ENCODE measurements around the gene LPCAT1. TPM values are rescaled to one million over a fixed set of nuclear protein-coding genes. Genes with fewer than 3 reads are reported as not detected.

LPCAT1 gene
- total RNA-seq, 3 donors from 2014 or later (not counting 1 experiment from before 2014, with no cell fraction given) = 196 to 302 (median 252) TPM

- H3K27ac ChIP-seq (ENCODE audit: low read length) = no peak overlapping the region
- peaks cover 7% of the 10 kb centered on the region for H3K4me1 ChIP-seq (ENCODE audit: control insufficient read depth, insufficient read depth, low read length)
- H3K36me3 ChIP-seq (ENCODE audit: control insufficient read depth, insufficient read depth, low read length) = no peaks in the 10 kb centered on the region
- H3K27me3 Mint-ChIP-seq (ENCODE audit: low read depth in 2 of 2) = peaks cover 17 to 35% of the 10 kb centered on the region in 2 donors
- H3K9me3 Mint-ChIP-seq = peaks cover 3 to 4% of the 10 kb centered on the region in 2 donors
- DNase-seq (no peak), ATAC-seq (no peak)
- peaks cover 0 to 1% of the 10 kb centered on the region in 2 donors for H3K4me1 Mint-ChIP-seq
- no peaks in the 10 kb centered on the region for H3K36me3 Mint-ChIP-seq
- no peak overlapping the region for H3K4me3 Mint-ChIP-seq
- no peaks in the 10 kb centered on the region for H3K9me3 ChIP-seq (ENCODE audit: control insufficient read depth, insufficient read depth, low read length)
- no peak overlapping the region for H3K4me3 ChIP-seq (ENCODE audit: low read length)
- H3K27me3 ChIP-seq (ENCODE audit: control insufficient read depth, insufficient read depth, low read length) = peaks cover 18% of the 10 kb centered on the region
- 86% methylated on average over 15 of the region's 15 CpGs for WGBS (ENCODE audit: insufficient coverage)
- no peak overlapping the region for H3K27ac Mint-ChIP-seq
- no peak for TF ChIP-seq CTCF (IDR thresholded peaks at IDR 0.05)
- intact Hi-C loops (cut with micrococcal nuclease) = no loop called here
Measured at GRCh38 chr5:1439388-1440097, 84.2 kb downstream of the LPCAT1 start.

- Mint-ChIP-seq H3K9me3 (peaks cover 3 to 4% of the 10 kb centered on the region in 2 donors), H3K4me1 (no peaks in the 10 kb centered on the region), H3K4me3 (no peak overlapping the region), H3K36me3 (no peaks in the 10 kb centered on the region), H3K27me3 (ENCODE audit: low read depth in 2 of 2) (peaks cover 13 to 29% of the 10 kb centered on the region in 2 donors), H3K27ac (no peak overlapping the region)
- DNase-seq (no peak), ATAC-seq (no peak)
- no peaks in the 10 kb centered on the region for H3K9me3 ChIP-seq (ENCODE audit: control insufficient read depth, insufficient read depth, low read length)
- H3K27ac ChIP-seq (ENCODE audit: low read length) = no peak overlapping the region
- intact Hi-C loops (cut with micrococcal nuclease) = no loop called here
- peaks cover under 1% of the 10 kb centered on the region for H3K4me1 ChIP-seq (ENCODE audit: control insufficient read depth, insufficient read depth, low read length)
- TF ChIP-seq CTCF (IDR thresholded peaks at IDR 0.05) = no peak
- H3K4me3 ChIP-seq (ENCODE audit: low read length) = no peak overlapping the region
- 92% methylated on average over 19 of the region's 21 CpGs for whole genome bisulfite sequencing (ENCODE audit: insufficient coverage)
- peaks cover 12% of the 10 kb centered on the region for H3K27me3 ChIP-seq (ENCODE audit: control insufficient read depth, insufficient read depth, low read length)
- no peaks in the 10 kb centered on the region for H3K36me3 ChIP-seq (ENCODE audit: control insufficient read depth, insufficient read depth, low read length)
Measured at GRCh38 chr5:1438871-1439270, 84.9 kb downstream of the LPCAT1 start.

- 87% methylated on average over 25 of the region's 25 CpGs for WGBS (ENCODE audit: insufficient coverage)
- ATAC-seq (no peak), DNase-seq (no peak)
- intact Hi-C loops (cut with micrococcal nuclease) = no loop called here
- H3K9me3 Mint-ChIP-seq = peaks cover 3 to 4% of the 10 kb centered on the region in 2 donors
- no peak for TF ChIP-seq CTCF (IDR thresholded peaks at IDR 0.05)
- H3K27me3 Mint-ChIP-seq (ENCODE audit: low read depth in 2 of 2) = peaks cover 5 to 21% of the 10 kb centered on the region in 2 donors
- H3K4me1 Mint-ChIP-seq = no peaks in the 10 kb centered on the region
- Histone ChIP-seq H3K4me1 (ENCODE audit: control insufficient read depth, insufficient read depth, low read length) (no peaks in the 10 kb centered on the region), H3K27me3 (ENCODE audit: control insufficient read depth, insufficient read depth, low read length) (peaks cover 5% of the 10 kb centered on the region), H3K4me3 (ENCODE audit: low read length) (no peak overlapping the region), H3K36me3 (ENCODE audit: control insufficient read depth, insufficient read depth, low read length) (no peaks in the 10 kb centered on the region), H3K27ac (ENCODE audit: low read length) (no peak overlapping the region), H3K9me3 (ENCODE audit: control insufficient read depth, insufficient read depth, low read length) (no peaks in the 10 kb centered on the region)
- no peaks in the 10 kb centered on the region for H3K36me3 Mint-ChIP-seq
- no peak overlapping the region for H3K27ac Mint-ChIP-seq
- H3K4me3 Mint-ChIP-seq = no peak overlapping the region
Measured at GRCh38 chr5:1437876-1438559, 85.7 kb downstream of the LPCAT1 start.
